ENCODE data around the gene KRT34. TPM values are rescaled to one million over a fixed set of nuclear protein-coding genes. Genes with fewer than 3 reads are reported as not detected.

The KRT34 gene
- polyA plus RNA-seq, 1 of the 3 experiments (the other 2 are of a cell fraction): 0.08 TPM

- Histone ChIP-seq H3F3A (replicated peaks; ENCODE audit: insufficient read depth) (no peaks in the 10 kb centered on the region), H3K36me3 (replicated peaks in 1 of 2; ENCODE audit: control insufficient read depth in 1 of 2, insufficient read depth in 2 of 2, low read length in 1 of 2) (no peaks in the 10 kb centered on the region), H3K4me1 (ENCODE audit: control insufficient read depth in 1 of 2, insufficient read depth in 2 of 2, low read depth in 1 of 2, low read length in 1 of 2) (peaks cover 0 to 10% of the 10 kb centered on the region in 2 experiments; a peak in 2 of 4 replicates), H3K4me3 (ENCODE audit: low read depth in 2 of 2, low read length in 1 of 2) (no peak overlapping the region), H3K9ac (no peak overlapping the region), H2AFZ (ENCODE audit: low read depth) (no peak overlapping the region), H3K79me2 (ENCODE audit: insufficient read depth) (no peaks in the 10 kb centered on the region), H3K9me2 (no peaks in the 10 kb centered on the region), H3K9me3 (no peaks in the 10 kb centered on the region), H3K27ac (ENCODE audit: low read depth in 2 of 2, low read length in 1 of 2) (no peak overlapping the region), H4K20me1 (ENCODE audit: insufficient read depth) (no peaks in the 10 kb centered on the region), H3K4me2 (no peak overlapping the region), H3K27me3 (ENCODE audit: insufficient read depth) (no peaks in the 10 kb centered on the region)
- 78% methylated on average over 16 of the region's 20 CpGs for WGBS (ENCODE audit: low lambda C conversion rate)
- TF ChIP-seq PBX3 (IDR thresholded peaks at IDR 0.05) (no peak), GABPA (IDR thresholded peaks at IDR 0.05; ENCODE audit: low read depth) (no peak), FOXJ3 (CRISPR knock-in tag; IDR thresholded peaks at IDR 0.05) (no peak), TEAD4 (IDR thresholded peaks at IDR 0.05; ENCODE audit: borderline replicate concordance, insufficient read depth) (no peak), YY1 (IDR thresholded peaks at IDR 0.05; ENCODE audit: low read depth) (no peak), CHD2 (IDR thresholded peaks at IDR 0.05; ENCODE audit: low read length, partially characterized antibody) (no peak), POLR2AphosphoS5 (IDR thresholded peaks at IDR 0.05; ENCODE audit: low read depth, low read length) (no peak), EZH2phosphoT487 (IDR thresholded peaks at IDR 0.05; ENCODE audit: borderline replicate concordance, low read depth) (no peak), NFIC (IDR thresholded peaks at IDR 0.05; ENCODE audit: borderline replicate concordance) (no peak), FOSL2 (IDR thresholded peaks at IDR 0.05; ENCODE audit: borderline replicate concordance, low read depth) (no peak), ZBTB33 (IDR thresholded peaks at IDR 0.05; ENCODE audit: borderline replicate concordance, low read depth) (no peak), EP300 (IDR thresholded peaks at IDR 0.05; ENCODE audit: borderline replicate concordance in 1 of 2, low read depth in 1 of 2, low read length in 1 of 2) (no peak), NRF1 (IDR thresholded peaks at IDR 0.05; ENCODE audit: low read depth, low read length) (no peak), TAF1 (IDR thresholded peaks at IDR 0.05; ENCODE audit: borderline replicate concordance, low read depth, low read length) (no peak), REST (IDR thresholded peaks at IDR 0.05; ENCODE audit: low read depth, low read length) (no peak), GATA2 (CRISPR knock-in tag; IDR thresholded peaks at IDR 0.05) (no peak), RFX5 (IDR thresholded peaks at IDR 0.05; ENCODE audit: low read length) (no peak), TCF12 (IDR thresholded peaks at IDR 0.05) (no peak), RXRA (IDR thresholded peaks at IDR 0.05; ENCODE audit: borderline replicate concordance, low read depth) (no peak)
- ChIA-PET CTCF (interaction anchor here (0.8 kb wide), 1 partner anchor 252 kb away, joined by 3 read pairs; no protein-coding TSS in a partner anchor), POLR2A (no interaction called here)
- DNase-seq: no peak
These were observed 29.1 kb upstream of the KRT34 start for GRCh38 chr17:41411072-41411840.
